HG02981 (cell line): ENCODE measurements around the gene TBC1D3L.
"Not testable (repeated sequence)": the region's sequence is repeated elsewhere in the genome, so short reads cannot be mapped to it uniquely, and the experiment has no call there.

Source experiments
- ATAC-seq: cut with Tn5 transposase; IDR thresholded peaks from one replicate; pipeline ENCODE4 v1.9.1; 2021; ENCODE audit warnings: mild to moderate bottlenecking, moderate library complexity; ENCODE audit not compliant: unreplicated experiment

Gene TBC1D3L

GRCh38 chr17:37988960-37989359, at the start of gene TBC1D3L:
Gene TBC1D3L (minus strand): TSS chr17:37989060. CDS start chr17:37987520, 1,540 bp downstream.
- ATAC-seq = not testable (repeated sequence)

GRCh38 chr17:38003676-38004075, 14.8 kb upstream of the TBC1D3L start, which contains the start of gene TBC1D3D:
Gene TBC1D3D (plus strand): TSS chr17:38003976. CDS start chr17:38005561, 1,585 bp downstream.
- ATAC-seq = not testable (repeated sequence)
